GM12878 (cell line): ENCODE measurements around the gene HMGN4. TPM values are rescaled to one million over a fixed set of nuclear protein-coding genes. Genes with fewer than 3 reads are reported as not detected.

Source experiments
- ASH2L ChIP-seq: fragments of 300-600, 200-600 bp; sonication (generic); IDR thresholded peaks from 2 replicates; pipeline ENCODE4 v1.6.1; 2017; ENCODE audit warnings: low read depth, mild to moderate bottlenecking, borderline replicate concordance
- CBFB ChIP-seq: IDR thresholded peaks from 2 replicates; pipeline ENCODE4 v1.6.1; 2016; ENCODE audit warnings: antibody characterized with exemption, low read depth
- CHD1 ChIP-seq: IDR thresholded peaks from 2 replicates; pipeline ENCODE4 v1.6.1; 2012; ENCODE audit warnings: low read depth, low read length, improper control_type of control experiment
- EP300 ChIP-seq, 2 experiments: fragments of 150-350 bp in 1 of 2; IDR thresholded peaks; 2 replicates each; pipeline ENCODE4 v1.6.1; 2011 to 2012; ENCODE audit warnings: low read depth in 2 of 2, low read length in 2 of 2, borderline replicate concordance in 1 of 2, improper control_type of control experiment in 1 of 2, inconsistent platforms in 1 of 2; ENCODE audit not compliant: control insufficient read depth in 1 of 2
- GATAD2B ChIP-seq: fragments of 450-650 bp; conservative IDR thresholded peaks from 2 replicates; pipeline ENCODE4 v1.6.1; 2017; ENCODE audit warnings: low read depth, mild to moderate bottlenecking, moderate library complexity
- HCFC1 ChIP-seq: fragments of 150-350 bp; IDR thresholded peaks from 2 replicates; pipeline ENCODE4 v1.6.1; 2014; ENCODE audit warnings: low read length
- HDAC2 ChIP-seq: fragments of 200-600 bp; sonication (generic); IDR thresholded peaks from 2 replicates; pipeline ENCODE4 v1.6.1; 2017
- HDAC6 ChIP-seq: fragments of 200-600 bp; sonication (generic); IDR thresholded peaks from one replicate; pipeline ENCODE4 v1.8.0; 2017; ENCODE audit warnings: antibody characterized with exemption; ENCODE audit not compliant: unreplicated experiment
- MYB ChIP-seq: fragments of 150-350 bp; IDR thresholded peaks from 2 replicates; pipeline ENCODE4 v1.6.1; 2014; ENCODE audit warnings: mild to moderate bottlenecking, low read depth, low read length, borderline replicate concordance
- NR2C2 ChIP-seq: IDR thresholded peaks from 2 replicates; pipeline ENCODE4 v1.6.1; 2011; ENCODE audit warnings: borderline replicate concordance, low read depth; ENCODE audit not compliant: control insufficient read depth, insufficient read length
- POLR2A ChIP-seq: IDR thresholded peaks from 2 replicates; pipeline ENCODE4 v1.6.1; 2011; ENCODE audit warnings: low read depth, mild to moderate bottlenecking, low read length
- POLR2AphosphoS5 ChIP-seq: IDR thresholded peaks from 2 replicates; pipeline ENCODE4 v1.6.1; 2011; ENCODE audit warnings: mild to moderate bottlenecking, low read length, inconsistent platforms
- RAD51 ChIP-seq: fragments of 450-650 bp; IDR thresholded peaks from 2 replicates; pipeline ENCODE4 v1.6.1; 2016; ENCODE audit warnings: moderate library complexity, mild to moderate bottlenecking, inconsistent platforms
- REST ChIP-seq: IDR thresholded peaks from 2 replicates; pipeline ENCODE4 v1.6.1; 2012; ENCODE audit warnings: mild to moderate bottlenecking, low read depth, low read length
- RFX5 ChIP-seq: IDR thresholded peaks from 2 replicates; pipeline ENCODE4 v1.6.1; 2011; ENCODE audit warnings: low read depth, low read length, improper control_type of control experiment
- SREBF2 ChIP-seq: IDR thresholded peaks from 2 replicates; pipeline ENCODE4 v1.6.1; 2012; ENCODE audit warnings: mild to moderate bottlenecking, low read length
- polyA plus RNA-seq, 11 experiments: library from polyadenylated mRNA; depleted of rRNA in 4 of 11; unstranded in 6 of 11; stranded (reverse) in 5 of 11; fragments of >200 nt; fragmentation: Nextera tagmentation in 4 of 11; fragmentation: Illumina TruSeq in 1 of 11; extraction: Ambion mirVana in 4 of 11; extraction: Trizol in 1 of 11; gene quantifications; 1 replicate in 1 of 11; 2 replicates in 10 of 11; pipeline versions ENCODE4 v1.2.1 to v1.2.3, GENCODE V29; 2011 to 2016; ENCODE audit warnings: inconsistent platforms in 2 of 11, missing spikeins in 2 of 11, low read depth in 1 of 11
- total RNA-seq, 4 experiments: library from RNA; depleted of rRNA in 3 of 4; stranded (reverse); fragments of >200 nt in 3 of 4; fragmentation: Illumina TruSeq in 1 of 4; extraction: Trizol in 1 of 4; gene quantifications; 2 replicates each; pipeline versions ENCODE4 v1.2.1 to v1.2.3, GENCODE V29; 2013 to 2021
- TF ChIP-seq, protein P1 (sequence below): fragments of 450-650 bp; formaldehyde crosslinking; IDR thresholded peaks from 2 replicates; pipeline ENCODE4 v1.5.0; 2022; ENCODE audit warnings: mild to moderate bottlenecking, missing genetic modification characterization
- TF ChIP-seq, protein P2 (sequence below): IDR thresholded peaks from 2 replicates; pipeline ENCODE4 v1.6.1; 2011; ENCODE audit warnings: low read depth, mild to moderate bottlenecking, low read length, moderate library complexity, borderline replicate concordance; ENCODE audit errors: extremely low read depth
- TF ChIP-seq, protein P3 (sequence below): IDR thresholded peaks from 2 replicates; pipeline ENCODE4 v1.6.1; 2011; ENCODE audit warnings: borderline replicate concordance, low read depth, mild to moderate bottlenecking, moderate library complexity, low read length; ENCODE audit not compliant: insufficient read depth, poor library complexity, severe bottlenecking
- TF ChIP-seq, protein P4 (sequence below): IDR thresholded peaks from 2 replicates; pipeline ENCODE4 v1.6.1; 2011; ENCODE audit warnings: borderline replicate concordance, low read depth, mild to moderate bottlenecking, moderate library complexity, mixed read lengths, low read length; ENCODE audit not compliant: insufficient read depth; ENCODE audit errors: extremely low read length

HMGN4 gene
- total and polyA plus RNA-seq, 10 of the 15 experiments (the other 5 are each of a cell fraction or from before 2014, with no cell fraction given) = 26.7 to 99.1 (median 76.7) TPM

- TF ChIP-seq, protein P1, sequence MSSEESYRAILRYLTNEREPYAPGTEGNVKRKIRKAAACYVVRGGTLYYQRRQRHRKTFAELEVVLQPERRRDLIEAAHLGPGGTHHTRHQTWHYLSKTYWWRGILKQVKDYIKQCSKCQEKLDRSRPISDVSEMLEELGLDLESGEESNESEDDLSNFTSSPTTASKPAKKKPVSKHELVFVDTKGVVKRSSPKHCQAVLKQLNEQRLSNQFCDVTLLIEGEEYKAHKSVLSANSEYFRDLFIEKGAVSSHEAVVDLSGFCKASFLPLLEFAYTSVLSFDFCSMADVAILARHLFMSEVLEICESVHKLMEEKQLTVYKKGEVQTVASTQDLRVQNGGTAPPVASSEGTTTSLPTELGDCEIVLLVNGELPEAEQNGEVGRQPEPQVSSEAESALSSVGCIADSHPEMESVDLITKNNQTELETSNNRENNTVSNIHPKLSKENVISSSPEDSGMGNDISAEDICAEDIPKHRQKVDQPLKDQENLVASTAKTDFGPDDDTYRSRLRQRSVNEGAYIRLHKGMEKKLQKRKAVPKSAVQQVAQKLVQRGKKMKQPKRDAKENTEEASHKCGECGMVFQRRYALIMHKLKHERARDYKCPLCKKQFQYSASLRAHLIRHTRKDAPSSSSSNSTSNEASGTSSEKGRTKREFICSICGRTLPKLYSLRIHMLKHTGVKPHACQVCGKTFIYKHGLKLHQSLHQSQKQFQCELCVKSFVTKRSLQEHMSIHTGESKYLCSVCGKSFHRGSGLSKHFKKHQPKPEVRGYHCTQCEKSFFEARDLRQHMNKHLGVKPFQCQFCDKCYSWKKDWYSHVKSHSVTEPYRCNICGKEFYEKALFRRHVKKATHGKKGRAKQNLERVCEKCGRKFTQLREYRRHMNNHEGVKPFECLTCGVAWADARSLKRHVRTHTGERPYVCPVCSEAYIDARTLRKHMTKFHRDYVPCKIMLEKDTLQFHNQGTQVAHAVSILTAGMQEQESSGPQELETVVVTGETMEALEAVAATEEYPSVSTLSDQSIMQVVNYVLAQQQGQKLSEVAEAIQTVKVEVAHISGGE = peak; percentile 39; the same call in 1 of the 2 replicates
- TF ChIP-seq GATAD2B (peak; percentile 62; the same call in 1 of the 2 replicates), HCFC1 (no peak), CBFB (no peak), POLR2A (peak; percentile 45; the same call in 1 of the 2 replicates), POLR2AphosphoS5 (peak; percentile 56), RFX5 (no peak), EP300 (IDR thresholded peaks at IDR 0.05; ENCODE audit: borderline replicate concordance in 1 of 2, control insufficient read depth in 1 of 2, low read depth in 2 of 2, low read length in 2 of 2) (no peak), SREBF2 (no peak), HDAC6 (no peak), NR2C2 (no peak), REST (no peak), RAD51 (no peak), CHD1 (no peak), MYB (no peak), HDAC2 (no peak), ASH2L (no peak)
- TF ChIP-seq, protein P2, sequence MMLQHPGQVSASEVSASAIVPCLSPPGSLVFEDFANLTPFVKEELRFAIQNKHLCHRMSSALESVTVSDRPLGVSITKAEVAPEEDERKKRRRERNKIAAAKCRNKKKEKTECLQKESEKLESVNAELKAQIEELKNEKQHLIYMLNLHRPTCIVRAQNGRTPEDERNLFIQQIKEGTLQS = no peak
- TF ChIP-seq, protein P3, sequence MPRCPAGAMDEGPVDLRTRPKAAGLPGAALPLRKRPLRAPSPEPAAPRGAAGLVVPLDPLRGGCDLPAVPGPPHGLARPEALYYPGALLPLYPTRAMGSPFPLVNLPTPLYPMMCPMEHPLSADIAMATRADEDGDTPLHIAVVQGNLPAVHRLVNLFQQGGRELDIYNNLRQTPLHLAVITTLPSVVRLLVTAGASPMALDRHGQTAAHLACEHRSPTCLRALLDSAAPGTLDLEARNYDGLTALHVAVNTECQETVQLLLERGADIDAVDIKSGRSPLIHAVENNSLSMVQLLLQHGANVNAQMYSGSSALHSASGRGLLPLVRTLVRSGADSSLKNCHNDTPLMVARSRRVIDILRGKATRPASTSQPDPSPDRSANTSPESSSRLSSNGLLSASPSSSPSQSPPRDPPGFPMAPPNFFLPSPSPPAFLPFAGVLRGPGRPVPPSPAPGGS = no peak
- TF ChIP-seq, protein P4, sequence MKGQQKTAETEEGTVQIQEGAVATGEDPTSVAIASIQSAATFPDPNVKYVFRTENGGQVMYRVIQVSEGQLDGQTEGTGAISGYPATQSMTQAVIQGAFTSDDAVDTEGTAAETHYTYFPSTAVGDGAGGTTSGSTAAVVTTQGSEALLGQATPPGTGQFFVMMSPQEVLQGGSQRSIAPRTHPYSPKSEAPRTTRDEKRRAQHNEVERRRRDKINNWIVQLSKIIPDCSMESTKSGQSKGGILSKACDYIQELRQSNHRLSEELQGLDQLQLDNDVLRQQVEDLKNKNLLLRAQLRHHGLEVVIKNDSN = no peak
Measured at GRCh38 chr6:26550250-26550993, 12.3 kb downstream of the HMGN4 start (continued).
